NCI-H82 (cell line): ENCODE measurements around the gene NEB.

ENCODE experiments used
- DNase-seq: peaks from one replicate; lab custom pipeline; 2025; lab: John Stamatoyannopoulos, UW

Gene NEB, protein sequence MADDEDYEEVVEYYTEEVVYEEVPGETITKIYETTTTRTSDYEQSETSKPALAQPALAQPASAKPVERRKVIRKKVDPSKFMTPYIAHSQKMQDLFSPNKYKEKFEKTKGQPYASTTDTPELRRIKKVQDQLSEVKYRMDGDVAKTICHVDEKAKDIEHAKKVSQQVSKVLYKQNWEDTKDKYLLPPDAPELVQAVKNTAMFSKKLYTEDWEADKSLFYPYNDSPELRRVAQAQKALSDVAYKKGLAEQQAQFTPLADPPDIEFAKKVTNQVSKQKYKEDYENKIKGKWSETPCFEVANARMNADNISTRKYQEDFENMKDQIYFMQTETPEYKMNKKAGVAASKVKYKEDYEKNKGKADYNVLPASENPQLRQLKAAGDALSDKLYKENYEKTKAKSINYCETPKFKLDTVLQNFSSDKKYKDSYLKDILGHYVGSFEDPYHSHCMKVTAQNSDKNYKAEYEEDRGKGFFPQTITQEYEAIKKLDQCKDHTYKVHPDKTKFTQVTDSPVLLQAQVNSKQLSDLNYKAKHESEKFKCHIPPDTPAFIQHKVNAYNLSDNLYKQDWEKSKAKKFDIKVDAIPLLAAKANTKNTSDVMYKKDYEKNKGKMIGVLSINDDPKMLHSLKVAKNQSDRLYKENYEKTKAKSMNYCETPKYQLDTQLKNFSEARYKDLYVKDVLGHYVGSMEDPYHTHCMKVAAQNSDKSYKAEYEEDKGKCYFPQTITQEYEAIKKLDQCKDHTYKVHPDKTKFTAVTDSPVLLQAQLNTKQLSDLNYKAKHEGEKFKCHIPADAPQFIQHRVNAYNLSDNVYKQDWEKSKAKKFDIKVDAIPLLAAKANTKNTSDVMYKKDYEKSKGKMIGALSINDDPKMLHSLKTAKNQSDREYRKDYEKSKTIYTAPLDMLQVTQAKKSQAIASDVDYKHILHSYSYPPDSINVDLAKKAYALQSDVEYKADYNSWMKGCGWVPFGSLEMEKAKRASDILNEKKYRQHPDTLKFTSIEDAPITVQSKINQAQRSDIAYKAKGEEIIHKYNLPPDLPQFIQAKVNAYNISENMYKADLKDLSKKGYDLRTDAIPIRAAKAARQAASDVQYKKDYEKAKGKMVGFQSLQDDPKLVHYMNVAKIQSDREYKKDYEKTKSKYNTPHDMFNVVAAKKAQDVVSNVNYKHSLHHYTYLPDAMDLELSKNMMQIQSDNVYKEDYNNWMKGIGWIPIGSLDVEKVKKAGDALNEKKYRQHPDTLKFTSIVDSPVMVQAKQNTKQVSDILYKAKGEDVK (N-terminal part only)

DNA sequence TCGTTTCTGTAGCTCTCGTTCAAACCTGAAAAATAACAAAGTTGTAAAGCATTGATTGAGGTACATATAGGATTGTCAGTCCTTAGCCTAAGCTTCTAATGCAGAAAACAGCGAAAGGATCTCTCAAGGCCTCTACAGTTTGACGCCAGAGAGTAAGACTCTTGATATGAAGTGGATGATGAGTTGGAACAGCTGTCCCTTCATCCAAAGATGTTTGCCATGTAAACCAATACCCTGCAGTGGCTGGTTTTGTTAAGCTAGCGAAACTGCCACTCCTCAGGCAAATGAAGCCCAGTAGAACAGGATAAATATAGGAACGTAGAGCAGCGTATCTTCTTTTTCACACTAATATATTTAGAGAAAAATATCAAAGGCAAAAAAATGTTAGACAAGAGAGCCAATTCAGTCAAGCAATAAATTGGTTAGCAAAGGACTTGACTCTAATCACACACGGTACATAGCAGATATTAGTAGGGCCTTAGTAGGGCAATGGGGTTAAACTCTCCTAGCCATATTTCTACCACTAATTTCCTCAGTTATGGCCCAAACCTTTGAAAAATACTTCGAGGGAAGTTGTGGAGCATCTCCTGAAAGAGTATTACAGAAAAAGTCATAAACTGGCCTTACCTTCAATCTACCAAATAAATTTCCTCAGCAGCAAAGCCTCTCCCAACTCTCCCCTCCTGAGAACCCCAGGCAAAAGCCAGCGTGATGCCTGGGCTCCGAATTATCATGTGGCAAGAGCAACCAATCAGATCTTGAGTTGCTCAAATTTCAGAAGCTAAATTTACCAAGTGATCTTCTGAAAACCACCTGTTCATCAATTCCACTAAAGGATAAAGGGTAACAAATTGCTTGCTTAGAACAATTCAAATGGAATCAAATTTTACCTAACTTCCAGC, at the start of gene NEB:
Gene NEB, minus strand, starts transcription at position 706 of the 902 bp plus-strand sequence. CDS start 1,320 bp downstream, outside the sequence.
- peak; percentile 36 for DNase-seq

DNA sequence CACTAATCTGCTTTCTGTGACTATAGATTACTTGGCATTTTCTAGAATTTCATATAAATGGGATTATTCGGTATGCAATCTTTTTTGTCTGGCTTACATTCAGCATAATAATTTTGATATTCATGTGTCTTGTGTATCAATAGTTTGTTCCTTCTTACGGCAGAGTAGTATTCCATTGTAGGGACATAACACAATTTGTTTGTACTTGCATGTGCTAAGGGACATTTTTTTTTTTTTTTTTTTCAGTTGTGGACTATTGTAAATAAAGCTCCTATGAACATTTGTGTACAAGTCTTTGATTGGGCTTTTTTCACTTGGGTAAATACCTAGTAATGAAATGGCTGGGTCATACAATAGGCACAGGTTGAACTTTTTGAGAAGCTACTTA, 48.9 kb upstream of the NEB start:
- no peak for DNase-seq

DNA sequence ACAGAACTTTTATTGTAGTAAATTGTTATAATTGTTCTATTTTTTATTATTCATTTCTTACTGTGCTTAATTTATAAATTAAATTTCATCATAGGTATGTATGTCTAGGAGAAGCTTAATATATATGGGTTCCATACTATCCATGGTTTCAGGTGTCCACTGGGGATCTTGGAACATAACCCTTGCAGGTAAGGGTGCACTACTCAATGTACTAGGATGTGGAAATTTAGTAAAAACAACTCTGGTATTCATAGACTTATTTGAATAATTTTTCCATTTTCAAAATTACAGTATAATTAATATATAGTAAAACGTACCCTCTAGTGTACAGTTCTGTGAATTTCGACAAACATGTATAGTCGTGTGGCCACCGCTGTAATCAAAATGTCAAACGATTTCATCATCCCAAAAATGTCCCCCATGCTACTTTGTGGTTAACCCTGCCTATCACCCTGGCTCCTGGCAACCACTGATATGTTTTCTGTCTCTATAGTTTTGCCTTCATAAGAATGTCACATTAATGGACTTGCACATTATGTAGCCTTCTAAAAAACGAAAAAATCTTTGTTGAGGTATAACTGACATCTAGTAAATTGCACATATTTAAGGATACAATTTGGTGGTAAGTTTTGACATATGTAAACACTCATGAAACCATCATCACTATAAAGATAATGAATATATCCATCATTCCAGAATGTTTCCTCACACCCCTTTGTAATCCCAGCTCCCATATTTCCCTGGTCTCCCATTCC, 48.3 kb upstream of the NEB start:
- DNase-seq = no peak

DNA sequence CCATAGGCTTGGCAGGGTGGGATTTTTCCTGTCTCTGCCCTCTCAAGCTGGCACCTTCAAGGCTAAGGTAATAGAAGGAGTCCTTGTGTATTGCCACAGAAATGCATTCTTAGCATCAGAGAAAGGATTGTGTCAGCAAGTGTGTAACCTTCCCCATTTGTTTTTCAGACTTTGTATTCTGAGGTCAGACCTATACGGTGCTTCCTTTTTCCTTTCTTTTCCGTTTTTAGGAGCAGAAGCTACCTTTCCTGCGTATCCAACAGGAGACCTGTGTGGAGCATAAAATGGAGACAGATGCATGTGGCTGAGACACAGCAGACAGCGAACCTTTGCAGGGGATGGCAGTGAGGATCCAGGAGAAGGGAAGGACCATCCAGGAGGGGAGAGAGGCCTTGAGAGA, 47.4 kb upstream of the NEB start:
- DNase-seq = no peak

DNA sequence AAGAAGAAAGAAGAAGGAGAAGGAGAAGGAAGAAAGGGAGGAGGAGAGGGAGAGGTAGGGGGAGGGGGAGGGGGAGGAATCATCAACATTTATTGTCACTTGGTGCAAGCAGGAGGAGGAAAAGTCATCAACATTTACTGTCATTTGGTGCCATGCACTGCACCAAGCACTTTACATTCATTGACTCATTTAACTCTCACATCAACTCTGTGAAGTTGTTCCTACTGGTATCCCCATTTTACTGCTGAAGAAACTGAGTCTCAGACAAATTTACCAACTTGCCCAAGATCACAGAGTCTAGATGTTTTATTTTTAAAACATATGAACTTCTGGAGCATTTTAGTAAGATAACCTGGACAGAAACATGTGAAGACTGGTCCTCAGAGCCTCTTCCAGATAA, 46.7 kb upstream of the NEB start:
- no peak for DNase-seq

DNA sequence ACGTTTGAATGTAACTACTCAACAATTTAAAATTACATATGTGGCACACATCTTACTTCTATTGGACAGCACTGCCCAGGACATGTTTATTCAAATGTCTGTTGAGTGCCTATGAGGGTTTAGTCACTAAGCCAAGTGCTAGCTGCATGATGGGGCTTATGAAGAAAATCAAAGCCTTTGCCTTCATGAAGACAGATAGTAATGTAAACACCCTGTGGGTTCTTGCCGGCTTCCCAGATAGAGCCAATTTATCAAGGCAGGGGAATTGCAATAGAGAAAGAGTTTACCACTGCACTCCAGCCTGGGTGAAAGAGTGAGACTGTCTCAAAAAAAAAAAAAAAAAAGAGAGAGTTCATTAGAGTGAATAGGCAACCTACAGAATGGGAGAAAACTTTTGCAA, 43.7 kb upstream of the NEB start:
- DNase-seq = no peak

DNA sequence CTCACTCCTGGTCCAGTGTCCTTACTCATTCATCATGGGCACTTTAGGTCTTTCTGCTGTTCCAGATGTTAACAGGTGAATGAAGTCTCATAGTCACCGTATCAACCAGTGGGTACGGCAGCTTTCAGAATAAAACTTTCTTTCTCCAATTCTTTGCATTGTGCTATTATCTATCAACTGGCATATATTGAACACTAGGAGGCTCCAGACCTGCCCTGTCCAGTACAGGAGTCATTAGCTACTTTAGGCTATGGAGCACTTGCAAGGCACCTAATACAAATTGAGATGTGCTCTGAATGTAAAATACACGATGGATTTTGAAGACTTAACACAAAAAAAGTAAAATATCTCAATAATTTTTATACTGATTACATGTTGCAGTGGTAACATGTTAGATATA, 43.2 kb upstream of the NEB start:
- DNase-seq = peak; percentile 50

DNA sequence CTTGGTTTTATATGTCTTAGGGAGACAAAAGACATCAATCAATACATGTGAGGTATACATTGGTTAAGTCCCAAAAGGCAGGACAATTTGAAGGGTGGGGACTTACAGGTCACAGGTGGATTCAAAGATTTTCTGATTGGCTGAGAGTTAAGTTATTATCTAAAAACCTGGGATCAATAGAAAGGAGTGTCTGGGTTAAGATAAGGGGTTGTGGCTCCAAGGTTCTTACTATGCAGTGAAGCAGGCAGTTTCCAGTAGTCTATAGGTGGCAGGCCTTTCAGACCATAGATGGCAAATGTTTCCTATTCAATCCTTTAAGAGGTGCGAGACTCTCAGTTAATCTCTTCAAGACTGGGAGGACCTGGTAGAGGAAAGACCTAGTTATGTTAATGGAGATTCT, 42.1 kb upstream of the NEB start:
- no peak for DNase-seq

DNA sequence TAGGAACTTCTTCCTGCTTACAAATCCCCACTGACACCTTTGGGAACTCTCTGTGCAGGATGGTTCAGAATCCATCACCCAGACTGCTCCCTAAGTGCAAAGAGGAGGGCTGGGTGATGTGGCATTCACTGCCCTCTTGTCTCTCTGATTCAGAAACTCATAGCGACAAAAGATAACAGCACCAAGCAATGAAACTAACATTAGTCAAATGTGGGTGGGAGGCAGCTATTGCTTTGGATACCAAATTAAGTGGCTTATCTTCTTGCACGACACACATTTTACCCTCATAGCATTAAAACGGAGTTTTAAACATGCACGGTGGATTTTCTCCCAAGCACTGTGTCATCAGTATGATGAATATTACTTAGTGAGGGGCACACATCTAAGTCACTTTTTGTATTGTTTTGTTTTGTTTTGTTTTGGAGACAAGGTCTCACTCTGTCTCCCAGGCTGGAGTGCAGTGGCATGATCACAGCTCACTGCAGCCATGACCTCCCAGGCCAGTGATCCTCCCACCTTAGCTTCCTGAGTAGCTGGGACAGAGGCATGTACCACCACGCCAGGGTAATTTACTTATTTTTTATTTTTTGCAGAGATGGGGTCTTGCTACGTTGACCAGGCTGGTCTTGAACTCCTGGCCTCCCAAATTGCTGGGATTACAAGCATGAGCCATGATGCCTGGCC, 40.9 kb upstream of the NEB start:
- DNase-seq = no peak

DNA sequence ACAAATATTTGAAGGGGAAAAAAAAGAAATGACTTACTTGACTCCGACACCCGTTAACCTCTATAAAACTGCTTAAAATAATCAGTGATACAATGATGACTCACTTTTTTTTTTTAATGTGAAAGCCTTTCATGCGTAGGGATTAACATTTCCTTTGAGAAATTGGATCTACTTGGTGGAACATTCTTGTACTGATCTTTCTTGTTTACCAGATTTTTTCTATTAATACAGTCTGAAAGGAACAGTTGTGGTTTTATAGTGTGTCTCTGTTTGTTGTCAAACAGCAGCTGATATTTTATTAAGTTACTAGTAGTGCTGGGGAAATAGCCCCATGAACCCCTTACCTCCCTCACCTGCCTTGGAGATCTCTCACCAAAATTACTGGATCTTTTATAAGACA, 40.2 kb upstream of the NEB start:
- DNase-seq = no peak

DNA sequence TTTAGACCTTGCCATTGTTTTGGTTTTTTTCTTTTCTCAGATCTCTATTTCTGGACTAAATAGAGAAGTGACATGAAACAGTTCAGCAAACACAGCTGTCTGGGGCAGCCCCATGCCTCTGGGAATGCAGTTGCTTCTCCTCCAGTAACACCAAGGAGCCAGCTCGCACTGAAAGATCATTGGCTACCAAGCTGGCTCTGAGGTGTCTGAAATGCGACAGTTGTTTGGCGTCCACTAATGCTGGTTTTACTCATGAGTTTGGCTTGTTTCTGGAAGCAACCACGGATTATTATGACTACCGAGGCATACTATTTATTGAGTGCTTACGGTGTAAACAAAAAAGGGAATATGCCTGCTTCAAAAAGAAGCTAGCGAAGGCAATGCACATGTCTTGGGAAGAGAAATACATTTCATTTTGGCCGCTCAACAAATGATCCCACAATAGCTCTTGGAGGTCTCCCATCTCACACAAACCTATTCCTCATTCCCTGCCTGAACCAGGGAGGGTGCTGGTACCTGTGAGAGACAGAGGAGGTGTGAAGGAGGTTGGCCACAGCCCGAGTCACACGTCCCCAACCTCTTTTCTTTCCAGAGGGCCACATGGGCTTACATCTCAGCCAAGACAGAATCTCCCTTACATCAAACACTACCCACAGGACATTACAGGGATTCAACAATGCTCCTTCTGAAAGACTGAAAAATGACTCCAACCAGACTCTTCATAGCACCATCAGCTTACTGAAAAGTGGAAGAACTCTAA, 37.5 kb upstream of the NEB start:
- no peak for DNase-seq

DNA sequence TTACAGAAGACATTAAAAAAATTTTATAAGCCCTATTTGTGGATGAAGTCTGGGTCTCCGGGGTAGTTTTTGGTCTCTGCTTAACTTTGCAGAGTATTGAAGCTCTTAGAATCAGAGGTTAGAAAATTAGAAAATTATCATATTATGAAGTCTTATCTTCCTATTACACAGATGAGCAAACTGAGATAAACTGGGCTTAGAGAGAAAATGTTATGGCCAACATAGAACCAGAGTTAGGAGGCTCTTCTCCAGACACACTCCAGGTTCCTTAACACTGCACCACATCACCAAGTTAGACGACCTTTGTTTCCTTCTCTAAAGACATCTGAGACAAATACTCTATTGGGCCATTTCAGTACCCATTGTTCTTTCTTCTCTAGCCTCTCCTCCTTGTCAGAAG, 36.7 kb upstream of the NEB start:
- DNase-seq = no peak

DNA sequence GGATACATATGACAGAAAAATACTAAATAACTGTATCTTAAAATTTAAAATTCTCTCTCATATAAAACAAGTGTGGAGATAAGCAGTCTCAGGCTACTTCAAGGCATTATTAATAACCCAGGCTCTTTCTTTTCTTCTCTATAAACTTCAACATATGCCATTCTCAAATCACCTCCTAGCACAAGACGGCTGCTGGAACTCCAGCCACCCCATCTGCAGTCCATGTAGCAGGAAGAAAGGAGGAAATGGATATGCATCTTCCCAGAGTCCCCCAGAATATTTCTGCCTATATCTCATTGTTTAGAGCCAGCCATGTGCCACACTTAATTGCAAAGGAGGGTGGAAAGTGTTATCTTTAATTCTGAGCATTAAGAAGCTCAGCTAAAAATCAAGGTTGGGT, 35.3 kb upstream of the NEB start:
- DNase-seq = no peak

DNA sequence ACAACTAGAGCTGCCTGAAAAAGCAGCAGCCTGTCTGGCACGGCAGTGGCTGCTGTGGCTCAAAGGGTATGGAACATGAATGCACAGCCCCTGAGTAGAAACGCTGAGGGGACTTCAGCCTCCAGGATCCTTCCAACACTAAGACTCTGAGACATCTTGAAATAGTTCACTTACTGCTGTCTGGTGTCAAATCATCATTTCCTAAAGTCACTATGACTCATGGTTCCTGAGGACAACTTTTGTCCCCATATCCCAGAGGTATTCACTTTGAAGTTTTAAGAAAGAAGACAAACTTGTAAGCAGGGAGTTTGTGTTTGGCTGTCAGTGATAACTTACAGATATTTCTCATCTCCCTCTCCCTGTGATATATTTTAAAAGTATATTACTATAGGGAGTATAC, 33.3 kb upstream of the NEB start:
- no peak for DNase-seq

DNA sequence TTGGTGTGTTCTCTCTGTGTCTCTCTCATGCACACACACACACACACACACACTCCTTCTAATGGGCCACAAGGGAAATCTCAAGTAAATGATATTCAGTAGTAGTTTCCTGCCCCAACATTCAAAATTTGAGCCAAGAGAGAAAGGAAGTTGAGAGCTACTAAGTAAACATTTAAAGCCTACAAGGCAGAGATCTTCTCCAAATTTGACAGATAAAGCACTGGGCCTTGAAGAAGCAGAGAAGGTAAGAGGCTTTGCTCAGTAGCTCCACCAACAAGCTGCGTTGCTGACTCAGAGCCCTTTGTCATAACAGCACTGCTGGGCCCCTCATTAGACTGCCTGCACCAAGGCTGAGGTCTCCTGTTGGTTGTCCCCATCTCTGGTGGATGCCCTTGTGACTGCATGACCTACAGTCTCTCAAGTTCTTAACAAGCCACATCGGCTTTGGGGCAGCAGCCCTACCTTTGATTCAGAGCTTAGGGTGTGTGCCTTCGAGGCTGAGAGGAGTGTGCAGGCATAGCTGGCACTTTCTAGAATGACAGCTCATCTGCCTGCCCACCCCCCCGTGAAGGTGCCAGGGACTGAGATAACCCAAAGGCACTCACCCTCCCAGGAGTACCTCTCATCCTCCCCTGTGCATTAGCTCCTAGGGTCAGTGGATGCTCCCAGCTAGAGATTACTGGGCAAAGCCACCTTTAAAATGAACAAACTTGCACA, 32.3 kb upstream of the NEB start:
- no peak for DNase-seq

DNA sequence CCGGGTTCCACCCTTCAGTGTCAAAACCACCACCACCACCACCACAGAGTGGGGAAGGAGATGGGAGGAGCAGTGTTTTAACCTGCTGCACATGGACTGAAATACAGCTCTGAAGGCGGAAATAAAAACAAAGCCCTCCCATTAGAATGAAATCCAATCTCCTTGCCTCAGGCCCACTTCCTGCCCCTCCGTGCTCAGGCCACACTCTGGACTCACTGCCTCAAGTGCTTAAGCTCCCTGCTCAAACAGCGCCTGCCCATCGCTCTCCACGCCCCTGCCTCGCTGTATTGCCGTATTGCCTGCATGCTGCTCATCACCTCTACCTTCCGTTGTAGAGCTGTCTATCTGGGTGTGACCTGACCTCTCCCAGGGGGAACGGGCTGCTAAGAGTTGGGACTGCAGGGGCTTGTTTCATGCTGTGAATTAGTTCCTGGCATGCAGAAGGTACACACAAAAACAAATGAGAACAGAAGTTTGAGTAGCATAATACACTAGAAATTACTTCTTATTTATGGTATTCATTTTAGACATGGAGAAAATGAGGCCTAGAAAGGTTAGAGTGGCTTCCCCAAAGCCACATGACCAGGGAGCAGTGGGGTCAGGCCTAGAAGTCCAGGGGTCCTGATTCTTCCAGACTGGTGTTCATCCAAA, 31.6 kb upstream of the NEB start:
- no peak for DNase-seq

DNA sequence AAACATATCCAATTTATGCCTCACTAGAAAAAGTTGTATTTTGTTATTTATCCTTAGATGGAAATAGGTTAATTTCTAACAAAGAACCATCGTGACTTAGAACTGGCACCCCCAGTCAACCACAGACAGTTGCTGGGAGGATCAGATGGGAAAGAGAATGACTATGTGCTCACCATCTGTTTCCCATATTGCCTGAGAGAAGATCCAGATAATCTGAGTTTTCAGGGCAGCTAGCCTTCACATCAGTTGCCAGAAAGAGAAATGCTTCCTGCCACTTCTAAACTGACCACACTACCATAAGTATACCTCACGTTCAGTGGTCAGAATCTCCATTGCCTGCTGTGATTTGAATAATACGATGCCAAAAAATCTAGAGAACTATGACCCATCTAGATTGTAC, 28.4 kb upstream of the NEB start:
- DNase-seq = peak; percentile 74

DNA sequence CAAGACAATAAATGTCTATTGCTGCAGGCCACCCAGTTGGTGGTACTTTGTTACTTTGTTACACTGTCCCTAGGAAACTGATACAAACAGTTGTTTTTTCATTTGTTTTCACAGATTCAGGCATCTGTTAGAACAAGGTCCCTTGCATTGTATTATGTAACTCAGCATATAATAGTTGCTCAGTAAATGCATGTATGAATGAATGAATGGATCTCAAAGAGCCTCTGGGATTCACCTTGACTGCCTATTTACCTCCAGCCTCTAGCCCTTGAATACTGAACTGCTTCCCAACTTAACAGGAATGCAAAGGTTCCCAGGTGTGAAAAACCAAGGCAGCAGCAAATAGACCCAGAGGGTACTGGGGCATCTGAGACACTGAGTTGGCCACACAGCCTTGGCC, 27.4 kb upstream of the NEB start:
- no peak for DNase-seq
